SK-N-SH (cell line): Measurements from ENCODE around the gene ANAPC2. TPM values are rescaled to one million over a fixed set of nuclear protein-coding genes. Genes with fewer than 3 reads are reported as not detected.

Experiments used
- CTCF ChIA-PET: fragments of 300-600, 350-600 bp; formaldehyde crosslinking; extraction: SDS; loops from one replicate; lab custom pipeline; 2021; lab: Yijun Ruan, JAX
- POLR2A ChIA-PET: fragments of 350-600 bp; sonication (Branson Sonifier 250); formaldehyde crosslinking; extraction: SDS; loops from one replicate; lab custom pipeline; 2020; ENCODE audit warnings: antibody characterized with exemption, inconsistent platforms; lab: Yijun Ruan, JAX
- DNase-seq: peaks from one replicate; pipeline ENCODE4 v3.0.0; 2012
- H2AFZ ChIP-seq: fragments of 200-600 bp; sonication (generic); 2 replicates; pipeline ENCODE4 v1.8.1; 2016; ENCODE audit warnings: antibody characterized with exemption, mild to moderate bottlenecking, low read depth
- H3F3A ChIP-seq: fragments of 200-600 bp; sonication (generic); replicated peaks from 2 replicates; pipeline ENCODE3; 2016; ENCODE audit warnings: antibody characterized with exemption, mild to moderate bottlenecking; ENCODE audit not compliant: insufficient read depth
- H3K27ac ChIP-seq, 2 experiments: fragments of 200-500 bp in 1 of 2; fragments of 200-600 bp in 1 of 2; sonication (Bioruptor generic) in 1 of 2; sonication (generic), shearing (Covaris generic) in 1 of 2; 2 replicates each; pipeline versions ENCODE4 v1.5.1 to v1.6.1; 2014 to 2016; ENCODE audit warnings: low read depth in 2 of 2, inconsistent platforms in 1 of 2, low read length in 1 of 2, mild to moderate bottlenecking in 1 of 2, mixed read lengths in 1 of 2
- H3K27me3 ChIP-seq: fragments of 200-600 bp; sonication (generic), shearing (Covaris generic); 2 replicates; pipeline ENCODE4 v1.6.1; 2016; ENCODE audit warnings: mixed run types; ENCODE audit not compliant: insufficient read depth
- H3K36me3 ChIP-seq, 2 experiments: fragments of 200-500 bp in 1 of 2; fragments of 200-600 bp in 1 of 2; sonication (Bioruptor generic) in 1 of 2; sonication (generic) in 1 of 2; replicated peaks in 1 of 2; 2 replicates each; pipeline versions ENCODE3 to v1.5.1; 2014 to 2016; ENCODE audit warnings: low read length in 1 of 2, mild to moderate bottlenecking in 1 of 2; ENCODE audit not compliant: insufficient read depth in 2 of 2, control insufficient read depth in 1 of 2
- H3K4me1 ChIP-seq, 2 experiments: fragments of 200-500 bp in 1 of 2; fragments of 200-600 bp in 1 of 2; sonication (Bioruptor generic) in 1 of 2; sonication (generic), shearing (Covaris generic) in 1 of 2; 2 replicates each; pipeline versions ENCODE4 v1.5.1 to v1.6.1; 2014 to 2016; ENCODE audit warnings: low read depth in 1 of 2, low read length in 1 of 2, mixed run types in 1 of 2; ENCODE audit not compliant: insufficient read depth in 2 of 2, control insufficient read depth in 1 of 2
- H3K4me2 ChIP-seq: fragments of 200-600 bp; sonication (generic), shearing (Covaris generic); 2 replicates; pipeline ENCODE4 v1.6.1; 2017; ENCODE audit warnings: mixed run types
- H3K4me3 ChIP-seq, 2 experiments: fragments of 200-500 bp in 1 of 2; fragments of 200-600 bp in 1 of 2; sonication (Bioruptor generic) in 1 of 2; sonication (generic), shearing (Covaris generic) in 1 of 2; 2 replicates each; pipeline versions ENCODE4 v1.5.1 to v1.8.1; 2014 to 2016; ENCODE audit warnings: low read depth in 2 of 2, inconsistent platforms in 1 of 2, low read length in 1 of 2, mild to moderate bottlenecking in 1 of 2, mixed read lengths in 1 of 2, moderate library complexity in 1 of 2
- H3K79me2 ChIP-seq: fragments of 200-600 bp; sonication (generic); 2 replicates; pipeline ENCODE4 v1.8.1; 2017; ENCODE audit warnings: mild to moderate bottlenecking; ENCODE audit not compliant: insufficient read depth
- H3K9ac ChIP-seq: fragments of 200-600 bp; sonication (generic); 2 replicates; pipeline ENCODE4 v1.6.1; 2017; ENCODE audit warnings: mixed run types
- H3K9me2 ChIP-seq: fragments of 200-600 bp; sonication (generic); 2 replicates; pipeline ENCODE4 v1.6.1; 2017; ENCODE audit warnings: mixed run types
- H3K9me3 ChIP-seq: fragments of 200-600 bp; sonication (generic); 2 replicates; pipeline ENCODE4 v1.6.1; 2017; ENCODE audit warnings: mixed run types, mild to moderate bottlenecking, moderate library complexity
- H4K20me1 ChIP-seq: fragments of 200-600 bp; sonication (generic); 2 replicates; pipeline ENCODE4 v1.6.1; 2017; ENCODE audit warnings: mild to moderate bottlenecking, mixed run types; ENCODE audit not compliant: insufficient read depth
- CTCF ChIP-seq: fragments of 200-600 bp; sonication (generic); IDR thresholded peaks from 2 replicates; pipeline ENCODE4 v1.6.1; 2017; ENCODE audit warnings: antibody characterized with exemption, mild to moderate bottlenecking, moderate library complexity
- EP300 ChIP-seq, 2 experiments: IDR thresholded peaks; 2 replicates each; pipeline versions ENCODE4 v1.4.0 to v1.6.1; 2012; ENCODE audit warnings: borderline replicate concordance in 1 of 2, low read depth in 1 of 2, low read length in 1 of 2
- EZH2phosphoT487 ChIP-seq: fragments of 200-600 bp; sonication (generic); IDR thresholded peaks from 2 replicates; pipeline ENCODE4 v1.6.1; 2017; ENCODE audit warnings: low read depth, mixed run types, mild to moderate bottlenecking, antibody characterized with exemption, moderate library complexity, borderline replicate concordance
- FOXM1 ChIP-seq: IDR thresholded peaks from 2 replicates; pipeline ENCODE4 v1.4.0; 2012; ENCODE audit warnings: low read depth, mild to moderate bottlenecking
- GATA2 ChIP-seq: sonication (generic); formaldehyde crosslinking; IDR thresholded peaks from 2 replicates; pipeline ENCODE4 v1.5.0; 2020; ENCODE audit warnings: mild to moderate bottlenecking, missing genetic modification reagents
- JUND ChIP-seq: IDR thresholded peaks from 2 replicates; pipeline ENCODE4 v1.4.0; 2012
- MAX ChIP-seq: IDR thresholded peaks from 2 replicates; pipeline ENCODE4 v1.4.0; 2012; ENCODE audit warnings: low read depth
- MEF2A ChIP-seq: IDR thresholded peaks from 2 replicates; pipeline ENCODE4 v1.4.0; 2012; ENCODE audit warnings: low read depth, borderline replicate concordance
- NFIC ChIP-seq: IDR thresholded peaks from 2 replicates; pipeline ENCODE4 v1.4.0; 2012; ENCODE audit warnings: borderline replicate concordance
- NRF1 ChIP-seq: IDR thresholded peaks from 2 replicates; pipeline ENCODE4 v1.6.1; 2012; ENCODE audit warnings: low read depth, mild to moderate bottlenecking, low read length
- POLR2AphosphoS5 ChIP-seq: IDR thresholded peaks from 2 replicates; pipeline ENCODE4 v1.6.1; 2012; ENCODE audit warnings: low read depth, low read length
- RAD21 ChIP-seq: IDR thresholded peaks from 2 replicates; pipeline ENCODE4 v1.6.1; 2012; ENCODE audit warnings: mild to moderate bottlenecking, low read length
- RXRA ChIP-seq: IDR thresholded peaks from 2 replicates; pipeline ENCODE4 v1.4.0; 2012; ENCODE audit warnings: low read depth, mild to moderate bottlenecking, borderline replicate concordance
- SIN3A ChIP-seq: IDR thresholded peaks from 2 replicates; pipeline ENCODE4 v1.6.1; 2012; ENCODE audit warnings: low read depth, mild to moderate bottlenecking, low read length, moderate library complexity, borderline replicate concordance
- TAF1 ChIP-seq: IDR thresholded peaks from 2 replicates; pipeline ENCODE4 v1.6.1; 2012; ENCODE audit warnings: low read depth, mild to moderate bottlenecking, low read length, moderate library complexity, borderline replicate concordance
- USF1 ChIP-seq: IDR thresholded peaks from 2 replicates; pipeline ENCODE4 v1.4.0; 2012; ENCODE audit warnings: low read depth, borderline replicate concordance
- USF2 ChIP-seq: fragments of 150-350 bp; IDR thresholded peaks from 2 replicates; pipeline ENCODE4 v1.6.1; 2017; ENCODE audit warnings: antibody characterized with exemption, low read length, low read depth, borderline replicate concordance
- YY1 ChIP-seq: IDR thresholded peaks from 2 replicates; pipeline ENCODE4 v1.4.0; 2012; ENCODE audit warnings: low read depth, mild to moderate bottlenecking
- ZBTB33 ChIP-seq: IDR thresholded peaks from 2 replicates; pipeline ENCODE4 v1.4.0; 2012; ENCODE audit warnings: low read depth, borderline replicate concordance
- WGBS: methylation state at CpG from one replicate; pipeline ENCODE4 v1.1.6; 2017; ENCODE audit warnings: low lambda C conversion rate; 5-methylcytosine and 5-hydroxymethylcytosine counted together
- polyA plus RNA-seq, 3 experiments: library from polyadenylated mRNA; depleted of rRNA; stranded (reverse); fragments of >200 nt; gene quantifications; 2 replicates each; pipeline ENCODE4 v1.2.3, GENCODE V29; 2012

Gene ANAPC2
- polyA plus RNA-seq, 1 of the 3 experiments (the other 2 are of a cell fraction), result 35.1 TPM

GRCh38 chr9:137176302-137177182 lies 11.8 kb downstream of the ANAPC2 start:
- POLR2A ChIA-PET, result no interaction called here
- no peak overlapping the region for H3K9ac ChIP-seq
- H3K79me2 ChIP-seq, result no peaks in the 10 kb centered on the region
- H4K20me1 ChIP-seq, result no peaks in the 10 kb centered on the region
- CTCF ChIA-PET, result interaction anchor here (0.6 to 2.0 kb wide), 7 partner anchors 13 to 130 kb away, joined by 3 to 7 read pairs (median 3); partner anchors contain the start of genes DPP7, GRIN1 and NPDC1
- H3K9me3 ChIP-seq, result no peaks in the 10 kb centered on the region
- H3K4me2 ChIP-seq, result no peak overlapping the region
- no peak overlapping the region for H3K27ac ChIP-seq
- H3K9me2 ChIP-seq, result no peaks in the 10 kb centered on the region
- no peak overlapping the region for H2AFZ ChIP-seq
- WGBS, result 68% methylated on average over 17 of the region's 17 CpGs
- TF ChIP-seq RAD21, result peak; percentile 29
- peak; percentile 35 for TF ChIP-seq CTCF
- TF ChIP-seq FOXM1, result no peak
- no peak for TF ChIP-seq NRF1
- H3F3A ChIP-seq, result no peaks in the 10 kb centered on the region
- no peak overlapping the region for H3K4me3 ChIP-seq
- no peak for DNase-seq
- H3K4me1 ChIP-seq, result peaks cover 0 to 19% of the 10 kb centered on the region in 2 experiments; a peak in 1 of 4 replicates
- H3K27me3 ChIP-seq, result no peaks in the 10 kb centered on the region
- H3K36me3 ChIP-seq, result peaks cover 0 to 29% of the 10 kb centered on the region in 2 experiments

GRCh38 chr9:137175345-137175961 lies 12.9 kb downstream of the ANAPC2 start:
- DNase-seq, result no peak
- Histone ChIP-seq H3K79me2 (no peaks in the 10 kb centered on the region), H3K4me3 (no peak overlapping the region), H3K9me2 (no peaks in the 10 kb centered on the region), H3F3A (no peaks in the 10 kb centered on the region), H3K4me1 (peaks cover 0 to 19% of the 10 kb centered on the region in 2 experiments; a peak in 1 of 4 replicates), H3K27ac (no peak overlapping the region), H4K20me1 (no peaks in the 10 kb centered on the region), H3K9me3 (no peaks in the 10 kb centered on the region), H3K27me3 (0 out of 2 replicates have a peak, but pooled peaks cover 2% of the 10 kb centered on the region), H2AFZ (no peak overlapping the region), H3K9ac (no peak overlapping the region), H3K4me2 (no peak overlapping the region), H3K36me3 (peaks cover 0 to 18% of the 10 kb centered on the region in 2 experiments)
- POLR2A ChIA-PET, result no interaction called here
- CTCF ChIA-PET, result interaction anchor here (1.2 to 2.0 kb wide), 2 partner anchors 13 to 26 kb away, joined by 7 read pairs; partner anchors contain the start of genes ANAPC2 and SSNA1
- WGBS, result 89% methylated on average over 8 of the region's 33 CpGs
- TF ChIP-seq USF2 (no peak), TAF1 (no peak), SIN3A (no peak), MAX (no peak), NFIC (no peak), USF1 (no peak), JUND (no peak), ZBTB33 (no peak), EZH2phosphoT487 (no peak), RXRA (no peak), YY1 (no peak), MEF2A (no peak), POLR2AphosphoS5 (no peak), GATA2 (CRISPR knock-in tag) (no peak), FOXM1 (no peak), EP300 (IDR thresholded peaks at IDR 0.05; ENCODE audit: borderline replicate concordance in 1 of 2, low read depth in 1 of 2, low read length in 1 of 2) (no peak)
